Measurements from ENCODE around the gene IRGC.

GRCh38 chr19:43687660-43687997, 28.2 kb upstream of the IRGC start:
- no peak for TF ChIP-seq CTCF (IDR thresholded peaks at IDR 0.05)
- no peak for TF ChIP-seq POLR2A (IDR thresholded peaks at IDR 0.05)
- no peak for TF ChIP-seq POLR2AphosphoS5 (IDR thresholded peaks at IDR 0.05)
- no peak for TF ChIP-seq EP300 (IDR thresholded peaks at IDR 0.05)

All from upper lobe of left lung (tissue), 4 donors.